PFSK-1 (cell line): ENCODE results near the gene HSPA12A.

Experiments
- POLR2AphosphoS5 ChIP-seq: IDR thresholded peaks from 2 replicates; pipeline ENCODE4 v1.6.1; 2012; ENCODE audit warnings: low read depth, mild to moderate bottlenecking, control low read depth, low read length, moderate library complexity
- SIN3A ChIP-seq: IDR thresholded peaks from 2 replicates; pipeline ENCODE4 v1.6.1; 2012; ENCODE audit warnings: mild to moderate bottlenecking, low read length, moderate library complexity, borderline replicate concordance; ENCODE audit not compliant: insufficient read depth

- no peak for TF ChIP-seq SIN3A
- no peak for TF ChIP-seq POLR2AphosphoS5
These were observed 36.8 kb upstream of the HSPA12A start for GRCh38 chr10:116779076-116779687.
